Endothelial cell of umbilical vein (primary cell): ENCODE data around the gene MRPL42. TPM values are rescaled to one million over a fixed set of nuclear protein-coding genes. Genes with fewer than 3 reads are reported as not detected.

Experiments used
- BruUV-seq: library from RNA; stranded (reverse); fragments of 400-500 nt; replicated peaks from 2 replicates; lab custom pipeline; 2021; lab: Mats Ljungman, UMichigan
- CTCF ChIA-PET: fragments of 300-600, 350-600 bp; sonication (Branson Sonifier 250); formaldehyde crosslinking; loops from one replicate; lab custom pipeline; 2021; ENCODE audit warnings: antibody characterized with exemption, inconsistent platforms; lab: Charles Lee
- POLR2A ChIA-PET: fragments of 300-600, 350-600 bp; sonication (Branson Sonifier 250); formaldehyde crosslinking; loops from one replicate; lab custom pipeline; 2021; ENCODE audit warnings: antibody characterized with exemption, inconsistent platforms; lab: Charles Lee
- DNase-seq: peaks from one replicate; pipeline ENCODE4 v3.0.0-alpha.2; 2011; ENCODE audit warnings: low read depth, low spot score
- FAIRE-seq: peaks from 2 replicates; lab custom pipeline; 2011; peaks lifted over from hg19 to GRCh38; lab: Jason Lieb, UNC
- H2AFZ ChIP-seq: 2 replicates; pipeline ENCODE4 v1.6.0; 2012; ENCODE audit warnings: low read depth, low read length, control low read depth, inconsistent platforms
- H3K27ac ChIP-seq: 2 replicates; pipeline ENCODE4 v1.5.1; 2011; ENCODE audit warnings: low read depth, mild to moderate bottlenecking, control low read depth, low read length, moderate library complexity; ENCODE audit not compliant: insufficient read depth
- H3K27me3 ChIP-seq, 2 experiments: 2 replicates each; pipeline versions ENCODE4 v1.6.0 to v1.6.1; 2011; ENCODE audit warnings: low read length in 2 of 2, mixed read lengths in 1 of 2; ENCODE audit not compliant: control insufficient read depth in 2 of 2, insufficient read depth in 2 of 2
- H3K36me3 ChIP-seq, 2 experiments: 2 replicates in 1 of 2; 3 replicates in 1 of 2; pipeline ENCODE4 v1.5.1; 2011; ENCODE audit warnings: low read length in 2 of 2, mild to moderate bottlenecking in 1 of 2, moderate library complexity in 1 of 2; ENCODE audit not compliant: control insufficient read depth in 2 of 2, insufficient read depth in 2 of 2; ENCODE audit errors: extremely low read depth in 1 of 2
- H3K4me1 ChIP-seq: 3 replicates; pipeline ENCODE4 v1.5.1; 2011; ENCODE audit warnings: mild to moderate bottlenecking, low read length; ENCODE audit not compliant: control insufficient read depth, insufficient read depth; ENCODE audit errors: extremely low read depth
- H3K4me2 ChIP-seq: 2 replicates; pipeline ENCODE4 v1.6.1; 2011; ENCODE audit warnings: low read length, control low read depth, mixed read lengths; ENCODE audit not compliant: insufficient read depth
- H3K4me3 ChIP-seq, 3 experiments: fragments of 200-600 bp in 1 of 3; sonication (generic), shearing (Covaris generic) in 1 of 3; replicated peaks in 1 of 3; 2 replicates each; pipeline ENCODE4 v1.5.1; 2011 to 2016; ENCODE audit warnings: control low read depth in 3 of 3, low read length in 3 of 3, mild to moderate bottlenecking in 2 of 3, inconsistent platforms in 1 of 3, low read depth in 1 of 3, moderate library complexity in 1 of 3; ENCODE audit not compliant: insufficient read depth in 1 of 3
- H3K79me2 ChIP-seq: 2 replicates; pipeline ENCODE4 v1.6.0; 2012; ENCODE audit warnings: low read length, inconsistent platforms; ENCODE audit not compliant: control insufficient read depth, insufficient read depth
- H3K9ac ChIP-seq: replicated peaks from 2 replicates; pipeline ENCODE3; 2011; ENCODE audit warnings: low read length, control low read depth; ENCODE audit not compliant: insufficient read depth; ENCODE audit errors: extremely low read depth
- H3K9me1 ChIP-seq: replicated peaks from 3 replicates; pipeline ENCODE4 v1.6.0; 2011; ENCODE audit warnings: mild to moderate bottlenecking, low read length; ENCODE audit not compliant: control insufficient read depth, insufficient read depth; ENCODE audit errors: extremely low read depth
- H3K9me3 ChIP-seq: replicated peaks from 2 replicates; pipeline ENCODE4 v1.5.1; 2012; ENCODE audit warnings: low read length, inconsistent platforms; ENCODE audit not compliant: control insufficient read depth, insufficient read depth
- H4K20me1 ChIP-seq: replicated peaks from 2 replicates; pipeline ENCODE3; 2011; ENCODE audit warnings: mild to moderate bottlenecking, low read length; ENCODE audit not compliant: control insufficient read depth, insufficient read depth; ENCODE audit errors: extremely low read depth
- EZH2 ChIP-seq: IDR thresholded peaks from 2 replicates; pipeline ENCODE4 v1.6.1; 2012; ENCODE audit warnings: borderline replicate concordance, low read depth, mild to moderate bottlenecking, moderate library complexity, low read length, inconsistent platforms; ENCODE audit not compliant: severe bottlenecking
- FOS ChIP-seq: IDR thresholded peaks from 2 replicates; pipeline ENCODE4 v1.6.1; 2011; ENCODE audit warnings: mild to moderate bottlenecking, low read length, moderate library complexity, borderline replicate concordance; ENCODE audit not compliant: insufficient read depth
- GATA2 ChIP-seq: IDR thresholded peaks from 2 replicates; pipeline ENCODE4 v1.7.0; 2011; ENCODE audit warnings: low read depth, mild to moderate bottlenecking, moderate library complexity, mixed read lengths, low read length; ENCODE audit not compliant: insufficient read length, insufficient read depth
- JUN ChIP-seq: IDR thresholded peaks from 2 replicates; pipeline ENCODE4 v1.6.1; 2011; ENCODE audit warnings: borderline replicate concordance, low read depth; ENCODE audit not compliant: insufficient read length, insufficient read depth
- MYC ChIP-seq: IDR thresholded peaks from one replicate; pipeline ENCODE4 v1.6.1; 2011; ENCODE audit warnings: mild to moderate bottlenecking, low read depth, low read length
- POLR2A ChIP-seq: IDR thresholded peaks from 2 replicates; pipeline ENCODE4 v1.6.1; 2012; ENCODE audit warnings: low read depth, mild to moderate bottlenecking, control low read depth, low read length
- POLR2AphosphoS5 ChIP-seq: IDR thresholded peaks from 2 replicates; pipeline ENCODE4 v1.6.1; 2012; ENCODE audit warnings: low read depth, mild to moderate bottlenecking, control low read depth, low read length, moderate library complexity; ENCODE audit not compliant: insufficient read depth
- dilution Hi-C: fragments of 300-500 bp; cut with MboI; formaldehyde crosslinking; loops from one replicate; pipeline ENCODE4 v1.15.0; 2019; ENCODE audit warnings: low sequenced_read_pairs; ENCODE audit not compliant: extremely low pct_ligation_motif_present
- intact Hi-C: fragments of 100-400 bp; cut with micrococcal nuclease; formaldehyde crosslinking; loops from one replicate; pipeline ENCODE4 v1.10.0; 2022
- polyA plus RNA-seq, 4 experiments: library from polyadenylated mRNA; depleted of rRNA in 3 of 4; stranded (reverse) in 3 of 4; unstranded in 1 of 4; fragments of >200 nt; gene quantifications; 2 replicates each; pipeline versions ENCODE4 v1.2.1 to v1.2.3, GENCODE V29; 2011 to 2012; ENCODE audit warnings: missing spikeins in 1 of 4
- total RNA-seq: library from RNA; stranded (reverse); gene quantifications from 2 replicates; pipeline ENCODE4 v1.2.3, GENCODE V29; 2021
- TF ChIP-seq, protein P1 (sequence below): IDR thresholded peaks from 2 replicates; pipeline ENCODE4 v1.6.1; 2011; ENCODE audit not compliant: insufficient read depth, insufficient read length
- TF ChIP-seq, protein P2 (sequence below), 2 donors: IDR thresholded peaks; 1 replicate in 1 of 2; 2 replicates in 1 of 2; pipeline ENCODE4 v1.5.1; 2011; ENCODE audit warnings: low read length in 2 of 2, mild to moderate bottlenecking in 2 of 2, moderate library complexity in 2 of 2, control low read depth in 1 of 2, inconsistent platforms in 1 of 2, low read depth in 1 of 2; ENCODE audit not compliant: insufficient read depth in 1 of 2; ENCODE audit errors: extremely low read depth in 1 of 2

The MRPL42 gene
- total and polyA plus RNA-seq, 2 donors (not counting 3 experiments of a cell fraction or from before 2014, with no cell fraction given), result 38.5 to 61.2 TPM

DNA sequence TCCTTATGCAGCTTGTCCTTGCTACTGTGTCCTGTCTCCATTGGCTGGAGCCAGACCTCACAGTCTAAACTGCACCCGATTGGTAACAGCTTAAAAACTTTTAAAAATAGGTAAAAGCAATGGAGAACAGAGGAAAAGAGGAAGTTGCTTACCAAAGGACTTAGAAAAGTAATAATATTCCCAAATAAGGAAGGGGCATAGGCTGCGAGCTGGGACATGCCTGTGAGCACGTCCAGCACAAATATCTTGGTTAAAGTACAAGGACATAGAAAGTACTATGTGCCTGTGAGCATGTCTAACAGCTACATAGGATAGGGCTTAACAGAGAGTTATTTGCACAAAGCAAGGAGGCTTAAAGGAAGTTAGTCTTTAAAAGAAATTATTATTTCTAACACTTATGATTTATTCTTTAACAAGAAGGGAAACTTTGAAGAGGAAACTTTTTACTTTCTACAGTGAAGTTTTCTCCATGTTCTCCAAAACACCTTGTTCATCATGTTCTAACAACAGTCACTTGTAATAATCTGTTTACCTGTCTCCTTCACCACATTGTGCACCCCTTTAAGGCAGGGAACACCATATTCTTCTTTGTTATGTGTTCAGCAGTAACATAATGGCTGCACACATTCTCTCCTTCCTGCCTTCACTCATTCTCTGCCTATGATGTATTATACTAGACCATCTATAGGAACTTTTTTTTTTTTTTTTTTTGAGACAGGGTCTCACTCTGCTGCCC lies 15.7 kb upstream of the MRPL42 start:
- H3K36me3 ChIP-seq, result no peaks in the 10 kb centered on the region
- H3K4me1 ChIP-seq, result no peaks in the 10 kb centered on the region
- H3K79me2 ChIP-seq, result no peaks in the 10 kb centered on the region
- POLR2A ChIA-PET, result no interaction called here
- CTCF ChIA-PET, result no interaction called here
- no TSS peak for BruUV-seq
- no peak overlapping the region for H3K4me2 ChIP-seq
- H3K9me1 ChIP-seq, result no peaks in the 10 kb centered on the region
- intact Hi-C loops (no loop called here), dilution Hi-C loops (no loop called here)
- no peaks in the 10 kb centered on the region for H4K20me1 ChIP-seq
- H3K9ac ChIP-seq, result no peak overlapping the region
- TF ChIP-seq POLR2AphosphoS5 (no peak), GATA2 (no peak), EZH2 (no peak), FOS (no peak), JUN (no peak), POLR2A (no peak), MYC (no peak)
- TF ChIP-seq, protein P1, sequence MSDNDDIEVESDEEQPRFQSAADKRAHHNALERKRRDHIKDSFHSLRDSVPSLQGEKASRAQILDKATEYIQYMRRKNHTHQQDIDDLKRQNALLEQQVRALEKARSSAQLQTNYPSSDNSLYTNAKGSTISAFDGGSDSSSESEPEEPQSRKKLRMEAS, result no peak
- TF ChIP-seq, protein P2, sequence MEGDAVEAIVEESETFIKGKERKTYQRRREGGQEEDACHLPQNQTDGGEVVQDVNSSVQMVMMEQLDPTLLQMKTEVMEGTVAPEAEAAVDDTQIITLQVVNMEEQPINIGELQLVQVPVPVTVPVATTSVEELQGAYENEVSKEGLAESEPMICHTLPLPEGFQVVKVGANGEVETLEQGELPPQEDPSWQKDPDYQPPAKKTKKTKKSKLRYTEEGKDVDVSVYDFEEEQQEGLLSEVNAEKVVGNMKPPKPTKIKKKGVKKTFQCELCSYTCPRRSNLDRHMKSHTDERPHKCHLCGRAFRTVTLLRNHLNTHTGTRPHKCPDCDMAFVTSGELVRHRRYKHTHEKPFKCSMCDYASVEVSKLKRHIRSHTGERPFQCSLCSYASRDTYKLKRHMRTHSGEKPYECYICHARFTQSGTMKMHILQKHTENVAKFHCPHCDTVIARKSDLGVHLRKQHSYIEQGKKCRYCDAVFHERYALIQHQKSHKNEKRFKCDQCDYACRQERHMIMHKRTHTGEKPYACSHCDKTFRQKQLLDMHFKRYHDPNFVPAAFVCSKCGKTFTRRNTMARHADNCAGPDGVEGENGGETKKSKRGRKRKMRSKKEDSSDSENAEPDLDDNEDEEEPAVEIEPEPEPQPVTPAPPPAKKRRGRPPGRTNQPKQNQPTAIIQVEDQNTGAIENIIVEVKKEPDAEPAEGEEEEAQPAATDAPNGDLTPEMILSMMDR (IDR thresholded peaks at IDR 0.05; ENCODE audit: extremely low read depth in 1 of 2, insufficient read depth in 1 of 2, low read depth in 1 of 2, low read length in 2 of 2), result no peak
- no peak overlapping the region for H3K4me3 ChIP-seq
- no peak for FAIRE-seq
- no peaks in the 10 kb centered on the region for H3K9me3 ChIP-seq
- H3K27ac ChIP-seq, result no peak overlapping the region
- DNase-seq, result no peak
- H3K27me3 ChIP-seq, result peaks cover 3 to 4% of the 10 kb centered on the region in 2 experiments
- H2AFZ ChIP-seq, result no peak overlapping the region
